ENCODE measurements around the gene RAB9A. TPM values are rescaled to one million over a fixed set of nuclear protein-coding genes. Genes with fewer than 3 reads are reported as not detected.
"Not testable (repeated sequence)": the region's sequence is repeated elsewhere in the genome, so short reads cannot be mapped to it uniquely, and the experiment has no call there.

Gene RAB9A
- total RNA-seq, 1 experiment from 2014 or later: 41.4 TPM

DNA sequence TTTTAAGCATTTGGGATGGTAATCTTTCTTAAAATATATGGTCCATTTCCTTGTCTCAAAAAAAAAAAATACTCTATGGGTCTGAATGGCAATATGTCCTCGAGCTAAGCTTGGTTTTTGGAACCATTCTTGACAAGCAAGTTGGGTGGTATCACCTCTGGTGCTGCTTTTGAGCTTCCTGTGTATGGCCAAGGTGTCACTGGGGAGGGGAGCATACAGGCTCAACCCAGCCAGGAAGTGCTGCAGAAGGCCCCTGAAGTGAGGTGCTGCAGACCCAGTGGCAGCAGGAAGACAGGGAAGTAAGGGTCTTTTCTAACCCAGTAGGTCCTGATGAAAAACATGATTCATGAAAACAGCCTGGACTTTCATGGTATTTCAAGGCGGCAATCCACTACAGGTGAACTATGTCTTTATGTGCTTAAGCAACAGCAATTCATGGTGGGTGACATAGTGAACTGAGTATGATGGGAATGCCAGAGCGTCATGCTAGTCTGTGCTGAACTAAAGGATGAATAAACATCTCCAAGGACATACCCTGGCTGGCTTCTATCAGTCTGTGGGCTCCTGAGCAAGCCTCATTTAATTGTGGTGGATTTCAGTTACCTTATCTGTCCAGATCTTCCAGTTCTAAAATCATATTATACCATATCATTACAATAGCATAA lies 30.4 kb downstream of the RAB9A start:
- Mint-ChIP-seq H3K9me3 (ENCODE audit: low read depth, unreplicated experiment) (no peaks in the 10 kb centered on the region), H3K36me3 (ENCODE audit: insufficient read depth, unreplicated experiment) (peaks cover 26% of the 10 kb centered on the region), H3K4me3 (ENCODE audit: low read depth, unreplicated experiment) (no peak overlapping the region), H3K27me3 (ENCODE audit: unreplicated experiment) (no peaks in the 10 kb centered on the region), H3K27ac (ENCODE audit: unreplicated experiment) (no peak overlapping the region), H3K4me1 (ENCODE audit: low read depth, unreplicated experiment) (peaks cover 32% of the 10 kb centered on the region)
- CTCF ChIA-PET: no interaction called here
- TF ChIP-seq, protein P1, sequence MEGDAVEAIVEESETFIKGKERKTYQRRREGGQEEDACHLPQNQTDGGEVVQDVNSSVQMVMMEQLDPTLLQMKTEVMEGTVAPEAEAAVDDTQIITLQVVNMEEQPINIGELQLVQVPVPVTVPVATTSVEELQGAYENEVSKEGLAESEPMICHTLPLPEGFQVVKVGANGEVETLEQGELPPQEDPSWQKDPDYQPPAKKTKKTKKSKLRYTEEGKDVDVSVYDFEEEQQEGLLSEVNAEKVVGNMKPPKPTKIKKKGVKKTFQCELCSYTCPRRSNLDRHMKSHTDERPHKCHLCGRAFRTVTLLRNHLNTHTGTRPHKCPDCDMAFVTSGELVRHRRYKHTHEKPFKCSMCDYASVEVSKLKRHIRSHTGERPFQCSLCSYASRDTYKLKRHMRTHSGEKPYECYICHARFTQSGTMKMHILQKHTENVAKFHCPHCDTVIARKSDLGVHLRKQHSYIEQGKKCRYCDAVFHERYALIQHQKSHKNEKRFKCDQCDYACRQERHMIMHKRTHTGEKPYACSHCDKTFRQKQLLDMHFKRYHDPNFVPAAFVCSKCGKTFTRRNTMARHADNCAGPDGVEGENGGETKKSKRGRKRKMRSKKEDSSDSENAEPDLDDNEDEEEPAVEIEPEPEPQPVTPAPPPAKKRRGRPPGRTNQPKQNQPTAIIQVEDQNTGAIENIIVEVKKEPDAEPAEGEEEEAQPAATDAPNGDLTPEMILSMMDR (IDR thresholded peaks at IDR 0.05; ENCODE audit: unreplicated experiment): no peak
- BruUV-seq (replicated peaks): no TSS peak
- intact Hi-C loops (cut with micrococcal nuclease; ENCODE audit: unreplicated experiment): no loop called here
- no peak for DNase-seq

DNA sequence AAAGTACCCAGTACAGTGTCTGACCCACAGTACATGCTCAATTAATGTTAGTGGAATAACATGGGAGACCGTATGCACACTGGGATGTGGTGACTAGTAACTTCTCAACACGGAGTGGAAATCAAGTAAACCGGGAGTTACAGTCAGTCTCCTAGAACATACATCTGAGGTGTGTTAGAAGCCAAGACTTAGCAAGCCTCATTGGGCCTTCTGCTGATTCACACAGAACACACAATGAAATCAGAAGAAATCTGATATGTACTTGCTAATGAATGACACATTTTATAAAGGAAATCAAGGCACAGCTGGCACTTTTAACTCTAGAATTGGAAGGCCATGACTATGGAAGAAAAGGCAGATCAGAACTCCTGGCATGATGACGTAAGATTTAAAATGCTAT lies 32.4 kb downstream of the RAB9A start:
- TF ChIP-seq, protein P1 (IDR thresholded peaks at IDR 0.05; ENCODE audit: unreplicated experiment): no peak
- Mint-ChIP-seq H3K9me3 (ENCODE audit: low read depth, unreplicated experiment) (peaks cover 2% of the 10 kb centered on the region), H3K27ac (ENCODE audit: unreplicated experiment) (peak overlapping the region; percentile 31), H3K36me3 (ENCODE audit: insufficient read depth, unreplicated experiment) (peaks cover 21% of the 10 kb centered on the region), H3K27me3 (ENCODE audit: unreplicated experiment) (no peaks in the 10 kb centered on the region), H3K4me3 (ENCODE audit: low read depth, unreplicated experiment) (no peak overlapping the region), H3K4me1 (ENCODE audit: low read depth, unreplicated experiment) (peaks cover 32% of the 10 kb centered on the region)
- intact Hi-C loops (cut with micrococcal nuclease; ENCODE audit: unreplicated experiment): no loop called here
- CTCF ChIA-PET: interaction anchor here (0.6 to 1.1 kb wide), 6 partner anchors 10 to 1537 kb away, joined by 3 to 5 read pairs (median 4); no protein-coding TSS in a partner anchor
- no TSS peak for BruUV-seq (replicated peaks)
- DNase-seq: no peak

DNA sequence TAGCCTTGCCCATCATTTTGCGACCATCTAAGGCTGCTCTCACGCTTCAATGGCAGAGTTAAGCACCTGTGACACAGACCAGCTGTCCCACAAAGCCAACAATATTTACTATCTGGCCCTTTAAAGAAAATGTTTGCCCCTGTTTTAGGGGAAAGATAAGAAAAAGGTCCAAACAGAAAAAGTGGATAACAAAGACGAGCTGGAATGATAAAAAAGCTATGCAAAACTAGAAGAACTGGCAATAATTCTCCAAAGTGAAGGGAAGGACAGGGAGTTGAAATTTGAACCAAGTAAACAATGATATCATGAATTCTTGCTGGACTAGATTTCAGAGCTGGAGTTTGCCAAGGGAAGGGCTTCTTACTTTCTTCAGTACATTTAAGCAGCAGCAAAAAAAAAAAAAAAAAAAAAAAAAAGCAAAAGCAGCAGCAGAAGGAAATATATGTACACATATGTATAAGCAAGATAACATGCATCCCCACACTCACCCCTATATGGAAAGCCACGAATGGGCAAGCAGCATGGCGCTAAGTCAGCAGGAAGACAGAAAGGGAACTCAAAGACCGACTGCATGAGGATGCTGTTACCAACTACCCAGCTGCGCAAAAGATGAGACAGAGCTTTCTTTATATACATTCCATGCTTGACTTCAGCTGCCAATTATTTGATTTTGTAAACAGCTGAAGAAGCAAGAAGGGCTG lies 33.0 kb downstream of the RAB9A start:
- Mint-ChIP-seq H3K27me3 (ENCODE audit: unreplicated experiment) (no peaks in the 10 kb centered on the region), H3K36me3 (ENCODE audit: insufficient read depth, unreplicated experiment) (peaks cover 27% of the 10 kb centered on the region), H3K4me1 (ENCODE audit: low read depth, unreplicated experiment) (peaks cover 32% of the 10 kb centered on the region), H3K9me3 (ENCODE audit: low read depth, unreplicated experiment) (peaks cover 5% of the 10 kb centered on the region), H3K4me3 (ENCODE audit: low read depth, unreplicated experiment) (peak overlapping the region; percentile 53), H3K27ac (ENCODE audit: unreplicated experiment) (peak overlapping the region; percentile 31)
- CTCF ChIA-PET: interaction anchor here (0.6 to 1.1 kb wide), 8 partner anchors 10 to 1536 kb away, joined by 3 to 5 read pairs (median 4); partner anchors contain the start of genes OFD1 and TRAPPC2
- DNase-seq: no peak
- intact Hi-C loops (cut with micrococcal nuclease; ENCODE audit: unreplicated experiment): no loop called here
- TF ChIP-seq, protein P1 (IDR thresholded peaks at IDR 0.05; ENCODE audit: unreplicated experiment): no peak
- BruUV-seq (replicated peaks): no TSS peak

DNA sequence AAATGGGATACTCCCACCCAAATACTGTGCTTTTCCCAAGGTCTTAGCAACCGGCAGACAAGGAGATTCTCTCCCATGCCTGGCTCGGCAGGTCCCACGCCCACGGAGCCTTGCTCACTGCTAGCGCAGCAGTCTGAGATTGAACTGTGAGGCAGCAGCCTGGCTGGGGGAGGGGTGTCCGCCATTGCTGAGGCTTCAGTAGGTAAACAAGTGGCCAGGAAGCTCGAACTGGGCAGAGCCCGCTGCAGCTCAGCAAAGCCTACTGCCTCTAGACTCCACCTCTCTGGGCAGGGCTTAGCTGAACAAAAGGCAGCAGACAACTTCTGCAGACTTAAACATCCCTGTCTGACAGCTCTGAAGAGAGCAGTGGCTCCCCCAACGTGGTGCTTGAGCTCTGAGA lies 36.0 kb downstream of the RAB9A start:
- DNase-seq; H3K9me3 Mint-ChIP-seq (ENCODE audit: low read depth, unreplicated experiment); H3K27me3 Mint-ChIP-seq (ENCODE audit: unreplicated experiment); H3K27ac Mint-ChIP-seq (ENCODE audit: unreplicated experiment); BruUV-seq (replicated peaks); CTCF ChIA-PET; intact Hi-C loops (cut with micrococcal nuclease; ENCODE audit: unreplicated experiment); H3K4me3 Mint-ChIP-seq (ENCODE audit: low read depth, unreplicated experiment): not testable (repeated sequence)
- Mint-ChIP-seq H3K4me1 (ENCODE audit: low read depth, unreplicated experiment) (peaks cover 32% of the 10 kb centered on the region), H3K36me3 (ENCODE audit: insufficient read depth, unreplicated experiment) (peaks cover 30% of the 10 kb centered on the region)

DNA sequence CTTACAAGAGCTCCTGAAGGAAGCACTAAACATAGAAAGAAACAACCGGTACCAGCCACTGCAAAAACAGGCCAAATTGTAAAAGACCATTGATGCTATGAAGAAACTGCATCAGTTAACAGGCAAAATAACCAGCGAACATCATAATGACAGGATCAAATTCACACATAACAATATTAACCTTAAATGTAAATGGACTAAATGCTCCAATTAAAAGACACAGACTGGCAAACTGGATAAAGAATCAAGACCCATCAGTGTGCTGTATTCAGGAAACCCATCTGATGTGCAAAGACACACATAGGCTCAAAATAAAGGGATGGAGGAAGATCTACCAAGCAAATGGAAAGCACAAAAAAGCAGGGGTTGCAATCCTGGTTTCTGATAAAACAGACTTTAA lies 37.7 kb downstream of the RAB9A start:
- CTCF ChIA-PET; BruUV-seq (replicated peaks); H3K9me3 Mint-ChIP-seq (ENCODE audit: low read depth, unreplicated experiment); intact Hi-C loops (cut with micrococcal nuclease; ENCODE audit: unreplicated experiment); H3K27ac Mint-ChIP-seq (ENCODE audit: unreplicated experiment); DNase-seq; H3K27me3 Mint-ChIP-seq (ENCODE audit: unreplicated experiment); H3K4me3 Mint-ChIP-seq (ENCODE audit: low read depth, unreplicated experiment): not testable (repeated sequence)
- Mint-ChIP-seq H3K4me1 (ENCODE audit: low read depth, unreplicated experiment) (peaks cover 24% of the 10 kb centered on the region), H3K36me3 (ENCODE audit: insufficient read depth, unreplicated experiment) (peaks cover 23% of the 10 kb centered on the region)

DNA sequence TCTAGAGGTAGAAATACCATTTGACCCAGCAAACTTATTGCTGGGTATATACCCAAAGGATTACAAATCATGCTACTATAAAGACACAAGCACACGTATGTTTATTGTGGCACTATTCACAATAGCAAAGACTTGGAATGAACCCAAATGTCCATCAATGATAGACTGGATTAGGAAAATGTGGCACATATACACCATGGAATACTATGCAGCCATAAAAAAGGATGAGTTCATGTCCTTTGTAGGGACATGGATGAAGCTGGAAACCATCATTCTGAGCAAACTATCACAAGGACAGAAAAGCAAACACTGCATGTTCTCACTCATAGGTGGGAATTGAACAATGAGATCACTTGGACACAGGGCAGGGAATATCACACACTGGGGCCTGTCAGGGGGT lies 41.6 kb downstream of the RAB9A start:
- BruUV-seq (replicated peaks); H3K4me3 Mint-ChIP-seq (ENCODE audit: low read depth, unreplicated experiment); H3K27me3 Mint-ChIP-seq (ENCODE audit: unreplicated experiment); H3K27ac Mint-ChIP-seq (ENCODE audit: unreplicated experiment); CTCF ChIA-PET; H3K9me3 Mint-ChIP-seq (ENCODE audit: low read depth, unreplicated experiment); DNase-seq: not testable (repeated sequence)
- Mint-ChIP-seq H3K4me1 (ENCODE audit: low read depth, unreplicated experiment) (peaks cover 26% of the 10 kb centered on the region), H3K36me3 (ENCODE audit: insufficient read depth, unreplicated experiment) (peaks cover 34% of the 10 kb centered on the region)
- intact Hi-C loops (cut with micrococcal nuclease; ENCODE audit: unreplicated experiment): loop anchor here (5.0 kb wide), 1 partner anchor 38 kb away; no protein-coding TSS in a partner anchor

All from Calu3 (cell line).